ENCODE measurements around the gene COL9A3. TPM values are rescaled to one million over a fixed set of nuclear protein-coding genes. Genes with fewer than 3 reads are reported as not detected.
A peak's percentile ranks its signal among the peaks of the same experiment; 100 is the strongest.

COL9A3 gene
- total RNA-seq, 1 experiment from 2014 or later, result 41.2 TPM

- Histone ChIP-seq H4K20me1 (ENCODE audit: insufficient read depth, low read depth, low read length) (peaks cover 18% of the 10 kb centered on the region), H3K79me2 (ENCODE audit: low read length) (peaks cover 24% of the 10 kb centered on the region), H3K36me3 (ENCODE audit: insufficient read depth, low read length) (peaks cover 15% of the 10 kb centered on the region), H3K4me3 (ENCODE audit: low read length) (no peak overlapping the region), H3K9ac (ENCODE audit: low read length) (no peak overlapping the region), H3K9me2 (replicated peaks; ENCODE audit: insufficient read depth, low read length) (no peaks in the 10 kb centered on the region), H3K27me3 (ENCODE audit: low read length) (no peaks in the 10 kb centered on the region), H2AFZ (ENCODE audit: low read length) (no peak overlapping the region), H3K27ac (ENCODE audit: low read length) (no peak overlapping the region), H3K4me1 (ENCODE audit: low read length) (peaks cover 28% of the 10 kb centered on the region), H3K4me2 (ENCODE audit: low read depth, low read length, poor library complexity, severe bottlenecking) (no peak overlapping the region), H3K9me3 (ENCODE audit: low read length) (no peaks in the 10 kb centered on the region)
- DNase-seq, result peak; percentile 40
Measured at GRCh38 chr20:62802026-62802712, 14.7 kb upstream of the COL9A3 start.

GRCh38 chr20:62804021-62804626, 12.7 kb upstream of the COL9A3 start:
- peak overlapping the region; percentile 95 for H3K9ac ChIP-seq (ENCODE audit: low read length)
- no peaks in the 10 kb centered on the region for H3K9me2 ChIP-seq (replicated peaks; ENCODE audit: insufficient read depth, low read length)
- H3K9me3 ChIP-seq (ENCODE audit: low read length), result no peaks in the 10 kb centered on the region
- DNase-seq, result peak; percentile 75
- H3K27me3 ChIP-seq (ENCODE audit: low read length), result no peaks in the 10 kb centered on the region
- peak overlapping the region; percentile 69; the same call in 1 of the 2 replicates for H2AFZ ChIP-seq (ENCODE audit: low read length)
- H4K20me1 ChIP-seq (ENCODE audit: insufficient read depth, low read depth, low read length), result peaks cover 32% of the 10 kb centered on the region
- H3K4me1 ChIP-seq (ENCODE audit: low read length), result peaks cover 32% of the 10 kb centered on the region
- peak overlapping the region; percentile 81 for H3K4me2 ChIP-seq (ENCODE audit: low read depth, low read length, poor library complexity, severe bottlenecking)
- peak overlapping the region; percentile 69 for H3K27ac ChIP-seq (ENCODE audit: low read length)
- peaks cover 23% of the 10 kb centered on the region for H3K79me2 ChIP-seq (ENCODE audit: low read length)
- peak overlapping the region; percentile 64 for H3K4me3 ChIP-seq (ENCODE audit: low read length)
- peaks cover 9% of the 10 kb centered on the region for H3K36me3 ChIP-seq (ENCODE audit: insufficient read depth, low read length)

DNA sequence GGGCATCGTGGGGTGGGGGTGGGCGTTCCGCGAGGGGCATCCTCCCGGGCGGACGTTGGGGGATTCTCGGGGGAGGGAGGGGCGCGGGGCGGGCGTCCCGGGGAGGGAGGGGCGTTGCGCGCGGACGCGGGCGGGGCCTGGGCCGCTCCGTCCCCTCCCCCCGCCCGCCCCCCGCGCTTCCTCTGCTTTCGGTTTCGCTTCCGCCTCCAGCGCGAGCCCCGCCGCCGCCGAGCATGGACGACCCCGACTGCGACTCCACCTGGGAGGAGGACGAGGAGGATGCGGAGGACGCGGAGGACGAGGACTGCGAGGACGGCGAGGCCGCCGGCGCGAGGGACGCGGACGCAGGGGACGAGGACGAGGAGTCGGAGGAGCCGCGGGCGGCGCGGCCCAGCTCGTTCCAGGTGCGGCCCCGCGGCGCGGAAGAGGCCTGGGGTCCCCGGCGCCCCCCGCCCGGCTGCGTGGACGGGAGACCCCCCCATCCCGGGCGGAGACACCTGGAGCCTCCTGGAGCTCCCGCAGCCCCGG, 12.2 kb upstream of the COL9A3 start, which contains the start of gene OGFR:
Gene OGFR, plus strand, starts transcription at position 209 of the 528 bp plus-strand sequence. Its CDS starts 25 bp downstream, at position 234.
- peaks cover 11% of the 10 kb centered on the region for H3K36me3 ChIP-seq (ENCODE audit: insufficient read depth, low read length)
- H3K4me3 ChIP-seq (ENCODE audit: low read length), result peak within 1 kb of the TSS; percentile 90
- no peaks in the 10 kb centered on the region for H3K9me2 ChIP-seq (replicated peaks; ENCODE audit: insufficient read depth, low read length)
- H3K4me1 ChIP-seq (ENCODE audit: low read length), result peaks cover 32% of the 10 kb centered on the region
- peak within 1 kb of the TSS; percentile 95 for H3K9ac ChIP-seq (ENCODE audit: low read length)
- H3K27ac ChIP-seq (ENCODE audit: low read length), result peak within 1 kb of the TSS; percentile 69
- no peaks in the 10 kb centered on the region for H3K9me3 ChIP-seq (ENCODE audit: low read length)
- H3K79me2 ChIP-seq (ENCODE audit: low read length), result peaks cover 23% of the 10 kb centered on the region
- H3K27me3 ChIP-seq (ENCODE audit: low read length), result no peaks in the 10 kb centered on the region
- peak; percentile 94 for DNase-seq
- peaks cover 37% of the 10 kb centered on the region for H4K20me1 ChIP-seq (ENCODE audit: insufficient read depth, low read depth, low read length)
- peak within 1 kb of the TSS; percentile 69; the same call in 1 of the 2 replicates for H2AFZ ChIP-seq (ENCODE audit: low read length)
- peak within 1 kb of the TSS; percentile 99 for H3K4me2 ChIP-seq (ENCODE audit: low read depth, low read length, poor library complexity, severe bottlenecking)

GRCh38 chr20:62805155-62805710, 11.6 kb upstream of the COL9A3 start:
- Histone ChIP-seq H2AFZ (ENCODE audit: low read length) (no peak overlapping the region), H3K36me3 (ENCODE audit: insufficient read depth, low read length) (peaks cover 13% of the 10 kb centered on the region), H3K79me2 (ENCODE audit: low read length) (peaks cover 23% of the 10 kb centered on the region), H3K4me3 (ENCODE audit: low read length) (peak overlapping the region; percentile 90), H3K27ac (ENCODE audit: low read length) (peak overlapping the region; percentile 69), H3K4me2 (ENCODE audit: low read depth, low read length, poor library complexity, severe bottlenecking) (peak overlapping the region; percentile 99), H3K9me2 (replicated peaks; ENCODE audit: insufficient read depth, low read length) (no peaks in the 10 kb centered on the region), H3K27me3 (ENCODE audit: low read length) (no peaks in the 10 kb centered on the region), H3K9me3 (ENCODE audit: low read length) (no peaks in the 10 kb centered on the region), H4K20me1 (ENCODE audit: insufficient read depth, low read depth, low read length) (peaks cover 40% of the 10 kb centered on the region), H3K4me1 (ENCODE audit: low read length) (peaks cover 32% of the 10 kb centered on the region), H3K9ac (ENCODE audit: low read length) (peak overlapping the region; percentile 95)
- peak; percentile 61 for DNase-seq

- Histone ChIP-seq H2AFZ (ENCODE audit: low read length) (no peak overlapping the region), H3K27ac (ENCODE audit: low read length) (peak overlapping the region; percentile 69; the same call in 1 of the 2 replicates), H3K79me2 (ENCODE audit: low read length) (peaks cover 23% of the 10 kb centered on the region), H3K9me2 (replicated peaks; ENCODE audit: insufficient read depth, low read length) (no peaks in the 10 kb centered on the region), H3K4me1 (ENCODE audit: low read length) (peaks cover 32% of the 10 kb centered on the region), H3K36me3 (ENCODE audit: insufficient read depth, low read length) (peaks cover 14% of the 10 kb centered on the region), H3K9me3 (ENCODE audit: low read length) (no peaks in the 10 kb centered on the region), H4K20me1 (ENCODE audit: insufficient read depth, low read depth, low read length) (peaks cover 40% of the 10 kb centered on the region), H3K4me3 (ENCODE audit: low read length) (peak overlapping the region; percentile 90), H3K4me2 (ENCODE audit: low read depth, low read length, poor library complexity, severe bottlenecking) (peak overlapping the region; percentile 99), H3K27me3 (ENCODE audit: low read length) (no peaks in the 10 kb centered on the region), H3K9ac (ENCODE audit: low read length) (peak overlapping the region; percentile 95)
- DNase-seq, result no peak
Measured at GRCh38 chr20:62805711-62806382, 11.0 kb upstream of the COL9A3 start.

GRCh38 chr20:62806383-62807050, 10.3 kb upstream of the COL9A3 start:
- no peak for DNase-seq
- Histone ChIP-seq H3K4me1 (ENCODE audit: low read length) (peaks cover 32% of the 10 kb centered on the region), H3K4me2 (ENCODE audit: low read depth, low read length, poor library complexity, severe bottlenecking) (peak overlapping the region; percentile 99), H4K20me1 (ENCODE audit: insufficient read depth, low read depth, low read length) (peaks cover 40% of the 10 kb centered on the region), H3K36me3 (ENCODE audit: insufficient read depth, low read length) (peaks cover 14% of the 10 kb centered on the region), H3K4me3 (ENCODE audit: low read length) (peak overlapping the region; percentile 90), H3K27me3 (ENCODE audit: low read length) (no peaks in the 10 kb centered on the region), H3K9ac (ENCODE audit: low read length) (peak overlapping the region; percentile 95), H3K27ac (ENCODE audit: low read length) (peak overlapping the region; percentile 69; the same call in 1 of the 2 replicates), H3K9me3 (ENCODE audit: low read length) (no peaks in the 10 kb centered on the region), H3K79me2 (ENCODE audit: low read length) (peaks cover 23% of the 10 kb centered on the region), H2AFZ (ENCODE audit: low read length) (no peak overlapping the region), H3K9me2 (replicated peaks; ENCODE audit: insufficient read depth, low read length) (no peaks in the 10 kb centered on the region)

DNA sequence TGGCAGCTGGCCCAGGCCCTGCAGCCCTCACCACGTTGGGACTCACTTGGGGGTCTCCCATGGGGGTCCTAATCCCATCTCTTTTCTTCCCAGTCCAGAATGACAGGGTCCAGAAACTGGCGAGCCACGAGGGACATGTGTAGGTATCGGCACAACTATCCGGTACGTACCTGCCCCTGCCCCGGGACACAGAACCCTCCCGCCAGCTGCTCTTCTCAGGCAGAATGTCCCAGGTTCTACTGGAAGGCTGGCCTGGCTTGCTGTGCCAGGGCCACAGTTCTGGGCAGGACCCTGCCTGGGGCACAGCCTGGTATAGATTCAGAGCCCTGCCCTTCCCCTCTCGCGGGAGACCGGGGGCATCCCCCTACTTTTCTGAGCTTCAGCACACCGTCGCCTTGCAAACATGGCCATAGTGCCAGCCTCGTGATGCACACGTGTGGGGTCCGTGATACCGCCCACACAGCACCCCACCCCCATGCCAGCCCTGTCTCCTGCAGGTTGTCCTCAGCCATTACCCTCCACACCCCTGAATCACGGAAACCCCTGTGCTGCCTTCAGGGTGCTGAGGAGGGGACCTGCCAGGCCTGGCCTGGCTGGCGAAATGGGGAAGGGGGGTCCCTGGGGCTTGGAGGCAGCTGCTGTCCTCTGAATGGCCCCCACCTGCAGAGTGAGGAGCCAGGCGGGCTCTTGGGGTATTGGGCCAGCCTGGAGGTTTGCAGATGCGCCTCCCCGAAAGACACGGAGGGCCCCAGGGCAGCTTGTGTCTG, 9.2 kb upstream of the COL9A3 start:
- H3K27me3 ChIP-seq (ENCODE audit: low read length), result no peaks in the 10 kb centered on the region
- peaks cover 23% of the 10 kb centered on the region for H3K79me2 ChIP-seq (ENCODE audit: low read length)
- H3K27ac ChIP-seq (ENCODE audit: low read length), result 0 out of 2 replicates have a peak overlapping the region, but pooled peaks have one; percentile 69
- no peak overlapping the region; the same call in 1 of the 2 replicates for H3K4me3 ChIP-seq (ENCODE audit: low read length)
- H3K4me1 ChIP-seq (ENCODE audit: low read length), result peaks cover 32% of the 10 kb centered on the region
- DNase-seq, result peak; percentile 40
- peaks cover 40% of the 10 kb centered on the region for H4K20me1 ChIP-seq (ENCODE audit: insufficient read depth, low read depth, low read length)
- peak overlapping the region; percentile 99 for H3K4me2 ChIP-seq (ENCODE audit: low read depth, low read length, poor library complexity, severe bottlenecking)
- no peaks in the 10 kb centered on the region for H3K9me3 ChIP-seq (ENCODE audit: low read length)
- H3K36me3 ChIP-seq (ENCODE audit: insufficient read depth, low read length), result peaks cover 14% of the 10 kb centered on the region
- H3K9me2 ChIP-seq (replicated peaks; ENCODE audit: insufficient read depth, low read length), result no peaks in the 10 kb centered on the region
- peak overlapping the region; percentile 95; the same call in 1 of the 2 replicates for H3K9ac ChIP-seq (ENCODE audit: low read length)
- H2AFZ ChIP-seq (ENCODE audit: low read length), result no peak overlapping the region
